Activated CD4-positive, alpha-beta T cell treated with anti-CD3 and anti-CD28 coated beads, Interleukin-2, amount 50 U/mL, for 24 hours (primary cell): Measurements from ENCODE around the gene ITGA11.

ENCODE experiments used
- DNase-seq, 2 donors: peaks; one replicate each; pipeline ENCODE4 v3.0.0-alpha.2; 2020; ENCODE audit warnings: low read depth in 1 of 2, low spot score in 1 of 2

ITGA11 gene

DNA sequence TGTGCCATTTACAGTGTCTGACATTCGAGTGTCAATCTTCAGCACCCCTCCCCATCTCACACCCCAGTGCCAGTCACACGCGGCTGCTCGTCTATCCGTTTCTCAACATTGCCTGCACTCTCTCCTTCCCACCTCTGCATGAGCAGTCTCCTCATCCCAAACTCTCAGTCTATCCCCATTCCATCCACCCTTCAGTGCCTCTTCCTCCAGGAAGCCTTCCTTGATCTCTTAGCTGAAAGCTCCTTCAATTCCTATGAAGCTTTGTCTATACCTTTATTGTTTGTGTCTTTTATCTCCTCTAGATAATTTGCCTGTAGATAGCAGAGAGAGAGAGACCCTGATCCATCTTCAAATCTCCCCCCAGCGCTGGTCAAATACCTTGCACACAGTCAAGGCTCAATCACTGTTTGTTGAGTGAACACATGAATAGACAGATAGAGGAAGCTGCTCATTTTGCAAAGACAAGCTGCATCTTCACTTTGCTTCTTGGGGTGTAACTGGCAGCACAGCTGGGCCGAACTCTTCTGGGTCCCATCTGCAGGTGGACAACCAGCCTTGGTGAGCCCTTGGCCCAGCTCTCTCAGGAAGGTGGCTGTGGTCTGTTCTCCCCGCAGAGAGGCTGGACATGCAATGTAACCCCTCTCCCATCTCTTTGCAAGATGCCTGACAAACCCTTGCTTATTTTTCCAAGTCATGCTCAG, 52.8 kb downstream of the ITGA11 start:
- DNase-seq, result no peak

DNA sequence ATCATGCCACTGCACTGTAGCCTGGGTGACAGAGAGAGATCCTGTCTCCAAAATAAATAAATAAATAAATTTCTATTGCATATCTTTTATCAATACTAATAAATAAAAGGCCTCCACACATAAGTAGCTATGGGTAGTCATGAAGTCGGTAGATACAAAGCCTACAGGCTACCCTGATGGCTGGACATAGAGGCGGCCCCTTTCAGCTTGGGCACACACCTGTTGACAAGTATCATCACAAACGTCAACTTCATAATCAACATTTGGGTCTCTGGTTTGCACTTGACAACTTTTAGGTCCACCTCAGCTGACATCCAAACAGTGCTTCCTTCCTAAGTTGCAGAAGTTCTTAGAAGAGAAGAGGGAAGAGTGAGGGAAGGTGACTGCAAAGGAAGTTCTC, 53.4 kb downstream of the ITGA11 start:
- DNase-seq, result no peak

- no peak for DNase-seq
These were observed 54.2 kb downstream of the ITGA11 start for GRCh38 chr15:68377766-68378165.

DNA sequence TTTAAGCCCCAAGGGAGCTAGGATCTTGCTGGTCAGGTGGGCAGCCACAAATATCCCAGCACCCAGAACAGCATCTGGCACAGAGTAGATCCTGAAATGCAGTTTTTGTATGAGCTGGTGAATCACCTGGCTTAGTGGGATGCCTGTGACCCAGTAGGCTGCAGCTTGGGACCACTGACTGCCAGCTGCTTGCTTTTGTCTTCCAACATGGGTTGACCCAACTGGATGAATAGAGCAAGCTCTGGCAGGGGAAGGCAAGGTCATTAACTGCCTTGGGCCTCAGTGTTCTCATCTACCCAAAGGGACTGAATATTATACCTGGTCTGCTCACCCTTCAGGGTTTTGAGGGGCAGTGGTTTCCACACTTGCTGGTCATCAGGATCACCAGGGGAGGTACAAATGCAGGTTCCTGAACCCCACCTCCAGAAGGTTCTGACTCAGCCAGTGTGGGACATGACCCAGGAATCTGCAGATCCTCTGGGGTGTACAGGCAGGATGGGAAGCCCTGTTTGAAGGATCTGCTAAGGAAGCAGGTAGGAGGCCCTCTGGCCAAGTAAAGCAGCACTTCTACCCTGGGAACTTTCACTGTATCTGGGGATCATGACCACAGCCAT, 55.4 kb downstream of the ITGA11 start:
- no peak for DNase-seq

- DNase-seq, result no peak
These were observed 56.2 kb downstream of the ITGA11 start for GRCh38 chr15:68375716-68376220.

- no peak for DNase-seq
These were observed 56.8 kb downstream of the ITGA11 start for GRCh38 chr15:68375191-68375631.

GRCh38 chr15:68374168-68374745, 57.7 kb downstream of the ITGA11 start:
- no peak for DNase-seq

DNA sequence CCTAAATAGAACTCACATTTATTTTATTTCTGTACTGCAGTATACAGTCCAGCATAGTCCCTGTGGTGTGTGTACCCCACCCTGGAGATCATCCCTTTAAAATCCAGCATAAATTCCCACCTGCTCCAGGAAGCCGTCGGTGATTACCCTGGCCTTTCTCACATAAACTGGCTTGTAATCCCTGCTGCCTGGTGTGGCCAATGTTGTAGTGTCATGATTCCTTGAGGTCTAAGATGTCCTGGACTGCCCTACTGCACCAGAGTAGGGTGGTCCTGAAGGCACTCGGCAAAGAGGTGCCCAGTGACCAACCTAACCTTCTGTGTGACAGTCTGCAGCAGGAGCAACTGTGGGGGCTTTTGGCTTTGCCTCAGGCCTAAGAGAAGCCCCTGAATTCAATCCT, 58.9 kb downstream of the ITGA11 start:
- DNase-seq, result no peak

DNA sequence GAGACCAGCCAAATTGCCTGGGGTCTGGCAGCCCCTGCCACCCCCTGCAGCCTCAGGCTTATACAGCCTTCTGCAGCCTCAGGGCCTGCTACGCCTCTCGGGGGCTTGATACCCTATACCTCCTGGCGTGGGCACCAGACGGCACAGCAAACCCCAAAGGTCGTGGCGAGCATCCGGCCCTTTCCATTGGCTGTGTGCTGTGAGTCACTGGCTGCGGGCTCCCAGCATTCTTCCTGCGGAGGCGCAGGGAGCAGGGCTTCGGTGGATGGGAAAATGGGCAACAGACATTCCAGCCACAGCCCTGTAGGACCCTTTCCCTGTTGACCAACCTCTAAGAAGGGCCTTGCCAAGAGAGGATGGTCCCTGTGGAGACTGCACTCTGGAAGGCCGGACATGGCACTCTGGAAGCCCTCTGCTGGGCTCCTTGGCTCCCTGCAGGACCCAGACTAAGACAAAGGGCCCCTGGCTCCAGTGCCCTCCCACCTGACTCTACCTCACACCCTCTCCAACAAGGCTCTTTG, 59.6 kb downstream of the ITGA11 start:
- no peak for DNase-seq

- no peak for DNase-seq
These were observed 60.1 kb downstream of the ITGA11 start for GRCh38 chr15:68371851-68372250.

DNA sequence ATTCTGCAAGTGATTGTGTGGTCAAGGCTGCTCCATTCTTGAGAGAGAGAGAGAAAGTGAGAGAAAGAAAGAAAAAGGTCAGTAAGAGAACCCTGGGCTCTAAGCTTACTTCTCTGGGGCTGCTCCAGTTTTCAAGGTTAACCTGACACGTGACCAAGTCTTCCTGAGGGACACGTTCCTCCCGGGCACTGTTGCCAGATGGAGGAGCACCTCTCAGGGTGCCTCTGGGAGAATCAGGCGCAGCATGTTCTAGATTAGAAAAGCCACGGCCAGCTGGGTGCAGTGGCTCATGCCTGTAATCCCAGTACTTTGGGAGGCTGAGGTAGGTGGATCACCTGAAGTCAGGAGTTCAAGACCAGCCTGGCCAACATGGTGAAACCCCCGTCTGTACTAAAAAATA, 60.8 kb downstream of the ITGA11 start:
- DNase-seq, result no peak

DNA sequence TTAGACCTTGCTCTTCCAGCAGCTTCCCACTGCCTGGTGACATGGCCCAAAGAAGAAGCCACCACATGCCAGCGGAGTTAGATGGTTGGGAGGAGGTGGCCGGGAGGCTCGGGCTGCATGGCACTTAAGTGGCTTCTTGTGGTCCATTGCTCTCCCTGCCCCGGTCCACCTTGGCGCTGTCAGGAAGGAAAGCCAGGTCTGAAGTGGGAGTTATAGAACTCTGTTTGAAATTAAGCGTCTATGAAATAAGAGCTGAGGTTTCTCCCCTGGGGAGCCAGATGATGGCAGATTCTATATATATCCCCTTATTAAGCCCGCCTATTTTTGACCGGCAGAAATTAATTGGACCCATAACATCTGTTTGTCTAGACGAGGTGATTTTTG, 61.2 kb downstream of the ITGA11 start:
- DNase-seq, result no peak

DNA sequence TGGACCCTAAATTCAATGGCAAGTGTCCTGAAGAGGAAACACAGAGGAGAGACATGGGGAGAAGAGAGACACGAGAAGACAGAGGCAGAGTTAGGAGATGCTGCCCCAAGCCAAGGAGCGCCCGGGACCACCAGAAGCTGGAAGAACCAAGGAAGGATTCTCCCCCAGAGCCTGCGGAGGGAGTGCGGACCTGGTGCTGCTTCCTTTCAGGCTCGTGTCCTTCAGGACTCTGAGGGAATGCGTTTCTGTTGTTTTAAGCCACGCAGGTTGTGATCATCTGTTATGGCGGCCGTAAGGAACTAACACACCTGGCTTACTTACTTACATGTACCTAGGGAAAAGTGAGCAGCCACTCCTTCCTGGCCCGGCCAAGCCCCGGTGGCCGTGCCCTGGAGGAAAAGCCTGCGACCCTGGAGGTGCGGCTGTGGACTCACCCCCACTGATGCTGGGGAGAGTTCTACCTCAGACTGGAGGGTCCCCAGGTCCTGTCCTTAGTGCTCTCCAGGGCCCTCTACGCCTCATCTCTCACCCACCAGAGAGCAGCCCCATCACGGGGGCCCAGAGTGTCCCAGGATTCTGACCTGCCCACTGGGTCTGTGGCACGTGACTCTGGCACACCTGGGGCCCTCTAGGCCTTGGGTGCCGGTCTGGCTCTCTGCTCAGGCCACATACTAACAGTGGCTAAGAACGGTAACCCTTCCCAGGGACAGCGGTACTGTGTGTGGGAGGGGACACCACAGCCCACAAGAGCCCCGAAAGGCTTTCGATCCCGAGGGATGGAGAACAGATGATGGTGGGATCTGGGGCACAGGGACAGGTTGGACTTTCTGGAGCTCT, 61.8 kb downstream of the ITGA11 start:
- no peak for DNase-seq

GRCh38 chr15:68368731-68369435, 63.1 kb downstream of the ITGA11 start:
- DNase-seq, result no peak

DNA sequence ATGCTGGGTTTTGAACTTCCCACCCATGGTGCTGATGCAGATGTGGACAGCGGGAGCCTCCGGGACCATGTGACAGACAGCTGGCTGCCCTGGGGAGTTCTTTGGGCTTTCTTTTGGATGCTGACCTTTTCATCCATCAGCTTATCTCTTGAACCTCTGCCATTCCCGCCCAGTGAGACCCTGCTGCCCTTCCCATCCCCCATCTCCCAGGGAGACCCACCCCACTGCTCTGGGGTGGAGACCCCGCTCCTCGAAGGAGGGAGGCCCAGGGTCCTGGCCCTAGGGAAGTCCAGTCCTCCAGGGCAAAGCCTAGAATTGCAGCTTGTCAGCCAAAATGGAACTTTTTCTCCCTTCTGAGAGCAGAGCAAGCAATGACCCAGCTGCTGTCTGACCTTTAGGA, 64.0 kb downstream of the ITGA11 start:
- no peak for DNase-seq

DNA sequence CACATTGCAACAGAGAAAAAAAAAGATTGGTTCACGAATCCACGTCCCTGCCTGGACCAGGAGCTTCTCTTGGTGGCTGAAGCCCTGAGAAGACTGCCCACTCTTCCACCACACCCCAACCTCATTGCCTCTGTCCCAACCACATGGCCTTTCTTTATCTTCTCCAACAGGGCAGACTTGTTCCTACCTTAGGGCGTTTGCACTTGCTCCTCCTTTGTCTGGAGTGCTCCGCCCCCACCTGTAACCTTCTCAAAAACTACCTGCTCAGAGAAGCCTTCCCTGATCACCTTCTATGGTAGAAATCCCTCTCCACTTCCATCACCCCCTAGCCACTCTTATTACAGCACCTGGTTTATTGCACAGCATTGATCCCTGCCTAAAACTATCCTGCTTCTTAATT, 64.7 kb downstream of the ITGA11 start:
- no peak for DNase-seq

GRCh38 chr15:68366314-68366713, 65.6 kb downstream of the ITGA11 start:
- DNase-seq, result no peak

GRCh38 chr15:68365770-68366169, 66.2 kb downstream of the ITGA11 start:
- DNase-seq, result no peak

DNA sequence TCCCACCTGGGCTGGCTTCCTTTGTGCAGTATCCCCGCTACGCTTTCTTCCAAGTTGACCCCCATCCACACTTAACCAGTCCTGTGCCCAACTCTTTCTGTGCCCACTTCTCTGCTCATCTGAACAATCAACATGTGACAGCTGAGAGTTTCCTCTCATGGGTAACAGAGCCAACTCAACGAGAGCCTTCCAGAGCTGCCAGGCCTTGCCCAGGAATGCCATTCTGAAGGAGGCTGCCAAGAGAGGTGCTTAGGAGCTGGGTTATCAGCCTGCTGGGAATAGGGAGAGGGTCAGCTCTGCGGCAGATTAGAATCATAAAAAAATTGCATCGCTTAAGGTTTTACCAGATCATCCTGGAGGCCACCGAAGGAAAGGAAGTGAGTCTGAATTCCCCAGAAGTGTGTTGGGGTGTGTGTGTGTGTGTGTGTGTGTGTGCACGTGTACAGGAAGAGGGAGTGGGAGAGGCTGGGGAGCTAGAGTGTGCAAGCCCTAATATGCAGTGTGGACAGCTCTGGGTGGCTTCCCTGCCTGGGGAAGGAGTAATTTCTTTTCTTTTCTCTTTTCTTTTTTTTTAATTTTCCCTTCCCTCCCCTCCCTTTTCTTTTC, 66.7 kb downstream of the ITGA11 start:
- DNase-seq, result no peak

- DNase-seq, result no peak
These were observed 67.3 kb downstream of the ITGA11 start for GRCh38 chr15:68364660-68365035.
